PC-9 (cell line): ENCODE results near the gene ALLC. TPM values are rescaled to one million over a fixed set of nuclear protein-coding genes. Genes with fewer than 3 reads are reported as not detected.

Source experiments
- BruUV-seq: library from RNA; stranded (reverse); fragments of 400-500 nt; replicated peaks from 2 replicates; lab custom pipeline; 2021; lab: Mats Ljungman, UMichigan
- CTCF ChIA-PET: fragments of 300-600 bp; sonication (Branson Sonifier 250); formaldehyde crosslinking; loops from one replicate; lab custom pipeline; 2022; ENCODE audit warnings: antibody characterized with exemption; lab: Charles Lee
- POLR2A ChIA-PET: fragments of 300-600 bp; sonication (Branson Sonifier 250); formaldehyde crosslinking; loops from one replicate; lab custom pipeline; 2022; ENCODE audit warnings: antibody characterized with exemption; ENCODE audit not compliant: unreplicated experiment; lab: Charles Lee
- DNase-seq, 2 experiments: peaks; one replicate each; pipeline versions ENCODE4 v3.0.0 to v3.0.0-alpha.2; 2015 to 2022; ENCODE audit warnings: mixed read lengths in 1 of 2
- H2AFZ ChIP-seq: fragments of 200-600 bp; sonication (generic); 2 replicates; pipeline ENCODE4 v1.8.1; 2017; ENCODE audit warnings: antibody characterized with exemption
- H3F3A ChIP-seq: fragments of 200-600 bp; sonication (generic); 2 replicates; pipeline ENCODE4 v1.8.1; 2017; ENCODE audit warnings: antibody characterized with exemption, mild to moderate bottlenecking, low read depth; ENCODE audit not compliant: insufficient read depth
- H3K27ac ChIP-seq: fragments of 200-600 bp; sonication (generic); 2 replicates; pipeline ENCODE4 v1.6.1; 2016; ENCODE audit warnings: mixed run types
- H3K27me3 ChIP-seq: fragments of 200-600 bp; sonication (generic); 2 replicates; pipeline ENCODE4 v1.6.1; 2016; ENCODE audit warnings: low read depth, mixed run types; ENCODE audit not compliant: insufficient read depth
- H3K36me3 ChIP-seq: fragments of 200-600 bp; sonication (generic); 2 replicates; pipeline ENCODE4 v1.6.1; 2016; ENCODE audit warnings: low read depth, mixed run types
- H3K4me1 ChIP-seq: fragments of 200-600 bp; sonication (generic); replicated peaks from 2 replicates; pipeline ENCODE4 v1.6.1; 2016; ENCODE audit warnings: mixed run types; ENCODE audit not compliant: insufficient read depth
- H3K4me2 ChIP-seq: fragments of 200-600 bp; sonication (generic); 2 replicates; pipeline ENCODE4 v1.6.1; 2017; ENCODE audit warnings: mixed run types
- H3K4me3 ChIP-seq: fragments of 200-600 bp; sonication (generic); 2 replicates; pipeline ENCODE4 v1.6.1; 2016; ENCODE audit warnings: mixed run types
- H3K79me2 ChIP-seq: fragments of 200-600 bp; sonication (generic); 2 replicates; pipeline ENCODE4 v1.6.1; 2017; ENCODE audit warnings: low read depth, mixed run types
- H3K9me2 ChIP-seq: fragments of 200-600 bp; sonication (generic); 2 replicates; pipeline ENCODE4 v1.8.1; 2017; ENCODE audit warnings: mild to moderate bottlenecking; ENCODE audit not compliant: insufficient read depth
- H3K9me3 ChIP-seq: fragments of 200-600 bp; sonication (generic); 2 replicates; pipeline ENCODE4 v1.8.1; 2016; ENCODE audit warnings: low read depth; ENCODE audit not compliant: insufficient read depth
- H4K20me1 ChIP-seq: fragments of 200-600 bp; sonication (generic); 2 replicates; pipeline ENCODE4 v1.8.1; 2017; ENCODE audit not compliant: insufficient read depth
- CTCF ChIP-seq: fragments of 200-600 bp; sonication (generic); conservative IDR thresholded peaks from 2 replicates; pipeline ENCODE4 v1.6.1; 2017; ENCODE audit warnings: mixed run types, antibody characterized with exemption, mild to moderate bottlenecking, moderate library complexity
- EZH2 ChIP-seq: fragments of 200-600 bp; sonication (generic); IDR thresholded peaks from 2 replicates; pipeline ENCODE4 v1.8.0; 2017; ENCODE audit warnings: antibody characterized with exemption, low read depth
- intact Hi-C: fragments of 100-400 bp; cut with micrococcal nuclease; formaldehyde crosslinking; loops from one replicate; pipeline ENCODE4 v1.10.0; 2022; ENCODE audit not compliant: unreplicated experiment
- total RNA-seq: library from RNA; stranded (reverse); gene quantifications from 2 replicates; pipeline ENCODE4 v1.2.3, GENCODE V29; 2021

ALLC gene
- total RNA-seq, 1 experiment from 2014 or later, result not detected

- no peak overlapping the region for H3K4me2 ChIP-seq
- no peaks in the 10 kb centered on the region for H3K9me2 ChIP-seq
- H3F3A ChIP-seq, result no peaks in the 10 kb centered on the region
- no TSS peak for BruUV-seq
- no peaks in the 10 kb centered on the region for H3K9me3 ChIP-seq
- H3K4me3 ChIP-seq, result no peak overlapping the region
- no peak for DNase-seq
- no peaks in the 10 kb centered on the region for H4K20me1 ChIP-seq
- H3K27ac ChIP-seq, result no peak overlapping the region
- H3K27me3 ChIP-seq, result no peaks in the 10 kb centered on the region
- TF ChIP-seq EZH2, result no peak
- no peak for TF ChIP-seq CTCF
- ChIA-PET POLR2A (no interaction called here), CTCF (no interaction called here)
- intact Hi-C loops, result no loop called here
- no peaks in the 10 kb centered on the region for H3K79me2 ChIP-seq
- no peaks in the 10 kb centered on the region for H3K36me3 ChIP-seq
- H2AFZ ChIP-seq, result no peak overlapping the region
- H3K4me1 ChIP-seq, result no peaks in the 10 kb centered on the region
Measured at GRCh38 chr2:3627500-3628100, 30.4 kb upstream of the ALLC start.

- Histone ChIP-seq H4K20me1 (no peaks in the 10 kb centered on the region), H3K4me2 (no peak overlapping the region), H3F3A (no peaks in the 10 kb centered on the region), H3K36me3 (no peaks in the 10 kb centered on the region), H3K27ac (no peak overlapping the region), H3K4me3 (no peak overlapping the region), H2AFZ (no peak overlapping the region), H3K9me3 (no peaks in the 10 kb centered on the region), H3K79me2 (no peaks in the 10 kb centered on the region), H3K27me3 (no peaks in the 10 kb centered on the region), H3K4me1 (no peaks in the 10 kb centered on the region), H3K9me2 (no peaks in the 10 kb centered on the region)
- ChIA-PET CTCF (no interaction called here), POLR2A (no interaction called here)
- TF ChIP-seq EZH2, result no peak
- no peak for TF ChIP-seq CTCF
- intact Hi-C loops, result no loop called here
- DNase-seq, result no peak
- BruUV-seq, result no TSS peak
Measured at GRCh38 chr2:3628241-3628679, 29.7 kb upstream of the ALLC start.

- no peaks in the 10 kb centered on the region for H4K20me1 ChIP-seq
- BruUV-seq, result no TSS peak
- no peak overlapping the region for H3K27ac ChIP-seq
- no peak overlapping the region for H2AFZ ChIP-seq
- ChIA-PET CTCF (no interaction called here), POLR2A (no interaction called here)
- H3K4me1 ChIP-seq, result no peaks in the 10 kb centered on the region
- TF ChIP-seq EZH2 (no peak), CTCF (no peak)
- intact Hi-C loops, result no loop called here
- H3K9me3 ChIP-seq, result no peaks in the 10 kb centered on the region
- no peak overlapping the region for H3K4me2 ChIP-seq
- no peaks in the 10 kb centered on the region for H3K9me2 ChIP-seq
- H3K4me3 ChIP-seq, result no peak overlapping the region
- no peak for DNase-seq
- no peaks in the 10 kb centered on the region for H3F3A ChIP-seq
- no peaks in the 10 kb centered on the region for H3K27me3 ChIP-seq
- H3K36me3 ChIP-seq, result no peaks in the 10 kb centered on the region
- H3K79me2 ChIP-seq, result no peaks in the 10 kb centered on the region
Measured at GRCh38 chr2:3628800-3629199, 29.2 kb upstream of the ALLC start.
